KMS-11 (cell line): Measurements from ENCODE around the gene MAG.
A peak's percentile ranks its signal among the peaks of the same experiment; 100 is the strongest.

Experiments used
- H2AFZ ChIP-seq: fragments of 200-600 bp; sonication (generic); 2 replicates; pipeline ENCODE4 v1.6.1; 2016; ENCODE audit warnings: antibody characterized with exemption, mixed run types, low read depth
- H3K27ac ChIP-seq: fragments of 200-600 bp; sonication (generic); 2 replicates; pipeline ENCODE4 v1.6.1; 2016; ENCODE audit warnings: mild to moderate bottlenecking, mixed run types
- H3K27me3 ChIP-seq: fragments of 200-600 bp; sonication (generic); 2 replicates; pipeline ENCODE4 v1.6.1; 2017; ENCODE audit warnings: mild to moderate bottlenecking, low read depth, mixed run types, moderate library complexity; ENCODE audit not compliant: insufficient read depth
- H3K36me3 ChIP-seq: fragments of 200-600 bp; sonication (generic); 2 replicates; pipeline ENCODE4 v1.6.1; 2017; ENCODE audit warnings: mild to moderate bottlenecking, mixed run types; ENCODE audit not compliant: insufficient read depth
- H3K4me1 ChIP-seq: fragments of 200-600 bp; sonication (generic); 2 replicates; pipeline ENCODE4 v1.6.1; 2016; ENCODE audit warnings: mild to moderate bottlenecking, low read depth, mixed run types; ENCODE audit not compliant: poor library complexity, severe bottlenecking
- H3K4me2 ChIP-seq: fragments of 200-600 bp; sonication (generic); 2 replicates; pipeline ENCODE4 v1.7.0; 2016; ENCODE audit warnings: mild to moderate bottlenecking, mixed run types
- H3K4me3 ChIP-seq: fragments of 200-600 bp; sonication (generic); IDR thresholded peaks from 2 replicates; pipeline ENCODE4 v1.6.1; 2017; ENCODE audit warnings: low read depth, low read length, mixed read lengths; ENCODE audit not compliant: insufficient read depth
- H3K79me2 ChIP-seq: fragments of 200-600 bp; sonication (generic); 2 replicates; pipeline ENCODE4 v1.6.1; 2016; ENCODE audit warnings: low read depth, mixed run types; ENCODE audit not compliant: insufficient read depth
- H3K9ac ChIP-seq: fragments of 200-600 bp; sonication (generic); 2 replicates; pipeline ENCODE4 v1.6.1; 2016; ENCODE audit warnings: mild to moderate bottlenecking, mixed run types
- H4K20me1 ChIP-seq: fragments of 200-600 bp; sonication (generic); 2 replicates; pipeline ENCODE4 v1.6.1; 2016; ENCODE audit warnings: mild to moderate bottlenecking, mixed run types; ENCODE audit not compliant: insufficient read depth
- TF ChIP-seq, protein P1 (sequence below): fragments of 200-600 bp; sonication (generic); conservative IDR thresholded peaks from 2 replicates; pipeline ENCODE4 v1.6.1; 2017; ENCODE audit warnings: low read depth, mild to moderate bottlenecking, antibody characterized with exemption, low read length, moderate library complexity, mixed read lengths

Gene MAG

DNA sequence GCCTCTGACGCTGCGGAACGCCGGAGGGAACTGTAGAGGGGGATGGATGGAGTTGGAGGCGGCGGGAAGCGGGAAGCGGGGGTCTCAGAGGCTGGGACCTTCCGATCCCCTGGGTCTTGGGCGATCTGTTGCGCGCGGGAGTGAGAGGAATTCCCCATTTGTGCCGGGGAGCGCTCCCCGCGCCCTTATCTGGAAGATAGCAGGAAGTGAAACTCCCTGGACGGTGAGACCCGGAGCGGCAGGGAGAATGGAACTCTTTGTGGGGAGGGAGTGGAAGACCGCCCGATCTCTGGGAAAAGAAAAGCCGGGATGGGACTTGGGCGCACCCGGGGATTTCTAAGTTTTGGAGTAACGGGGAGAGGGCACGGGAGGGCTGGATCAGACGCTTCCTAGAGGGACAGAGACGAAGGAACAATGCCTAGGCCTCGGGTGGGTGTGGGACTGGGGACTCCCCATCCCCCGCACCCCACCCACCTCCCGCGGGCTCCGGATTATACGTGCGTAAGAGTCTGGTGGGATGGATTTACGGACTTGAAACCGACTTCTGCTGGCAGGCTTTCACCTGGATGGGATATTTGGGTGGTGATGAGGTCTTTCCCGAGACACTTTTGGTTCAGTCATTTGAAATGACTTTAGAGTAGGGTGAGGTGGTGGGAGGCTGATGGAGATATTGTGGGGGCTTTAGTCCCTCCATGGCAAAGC is 42.7 kb upstream of the MAG start:
- no peaks in the 10 kb centered on the region for H4K20me1 ChIP-seq
- H3K4me1 ChIP-seq = peaks cover 8% of the 10 kb centered on the region
- TF ChIP-seq, protein P1, sequence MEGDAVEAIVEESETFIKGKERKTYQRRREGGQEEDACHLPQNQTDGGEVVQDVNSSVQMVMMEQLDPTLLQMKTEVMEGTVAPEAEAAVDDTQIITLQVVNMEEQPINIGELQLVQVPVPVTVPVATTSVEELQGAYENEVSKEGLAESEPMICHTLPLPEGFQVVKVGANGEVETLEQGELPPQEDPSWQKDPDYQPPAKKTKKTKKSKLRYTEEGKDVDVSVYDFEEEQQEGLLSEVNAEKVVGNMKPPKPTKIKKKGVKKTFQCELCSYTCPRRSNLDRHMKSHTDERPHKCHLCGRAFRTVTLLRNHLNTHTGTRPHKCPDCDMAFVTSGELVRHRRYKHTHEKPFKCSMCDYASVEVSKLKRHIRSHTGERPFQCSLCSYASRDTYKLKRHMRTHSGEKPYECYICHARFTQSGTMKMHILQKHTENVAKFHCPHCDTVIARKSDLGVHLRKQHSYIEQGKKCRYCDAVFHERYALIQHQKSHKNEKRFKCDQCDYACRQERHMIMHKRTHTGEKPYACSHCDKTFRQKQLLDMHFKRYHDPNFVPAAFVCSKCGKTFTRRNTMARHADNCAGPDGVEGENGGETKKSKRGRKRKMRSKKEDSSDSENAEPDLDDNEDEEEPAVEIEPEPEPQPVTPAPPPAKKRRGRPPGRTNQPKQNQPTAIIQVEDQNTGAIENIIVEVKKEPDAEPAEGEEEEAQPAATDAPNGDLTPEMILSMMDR = no peak
- H3K4me2 ChIP-seq = no peak overlapping the region
- no peak overlapping the region for H3K4me3 ChIP-seq
- H3K79me2 ChIP-seq = no peaks in the 10 kb centered on the region
- no peak overlapping the region for H3K9ac ChIP-seq
- peaks cover 5% of the 10 kb centered on the region for H3K27me3 ChIP-seq
- H3K27ac ChIP-seq = no peak overlapping the region
- H3K36me3 ChIP-seq = no peaks in the 10 kb centered on the region
- H2AFZ ChIP-seq = peak overlapping the region; percentile 85; the same call in 1 of the 2 replicates

DNA sequence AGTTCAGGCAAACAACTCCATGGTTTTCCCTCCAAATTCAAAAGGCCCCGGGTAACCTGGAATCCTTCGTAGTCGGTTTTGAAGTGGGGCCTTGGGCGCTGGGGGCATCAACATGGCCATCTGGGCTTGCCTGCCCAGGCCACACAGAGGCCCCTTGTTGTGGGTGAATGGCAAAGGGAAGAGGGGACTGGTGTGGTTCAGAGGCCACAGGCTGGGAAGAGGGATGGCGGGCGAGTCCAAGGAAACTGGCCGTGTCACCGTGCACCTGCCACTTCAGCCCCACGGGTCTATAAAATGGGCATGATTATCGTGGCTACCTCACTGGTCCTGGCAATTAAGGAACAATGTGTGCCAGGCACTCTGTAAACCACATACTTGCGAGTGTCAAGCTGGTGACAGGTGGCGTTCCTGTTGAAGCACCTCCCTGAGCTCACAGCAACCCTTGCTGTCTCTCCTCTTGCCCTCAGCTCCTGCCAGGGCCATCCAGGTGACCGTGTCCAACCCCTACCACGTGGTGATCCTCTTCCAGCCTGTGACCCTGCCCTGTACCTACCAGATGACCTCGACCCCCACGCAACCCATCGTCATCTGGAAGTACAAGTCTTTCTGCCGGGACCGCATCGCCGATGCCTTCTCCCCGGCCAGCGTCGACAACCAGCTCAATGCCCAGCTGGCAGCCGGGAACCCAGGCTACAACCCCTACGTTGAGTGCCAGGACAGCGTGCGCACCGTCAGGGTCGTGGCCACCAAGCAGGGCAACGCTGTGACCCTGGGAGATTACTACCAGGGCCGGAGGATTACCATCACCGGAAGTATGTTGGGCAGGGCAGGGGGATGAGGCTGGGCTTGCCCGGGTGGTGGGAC is 41.9 kb upstream of the MAG start:
- Histone ChIP-seq H3K4me3 (no peak overlapping the region), H2AFZ (no peak overlapping the region), H3K27me3 (peaks cover 5% of the 10 kb centered on the region), H3K79me2 (no peaks in the 10 kb centered on the region), H3K4me2 (no peak overlapping the region), H3K9ac (no peak overlapping the region), H3K36me3 (no peaks in the 10 kb centered on the region), H3K4me1 (peaks cover 8% of the 10 kb centered on the region), H3K27ac (no peak overlapping the region), H4K20me1 (no peaks in the 10 kb centered on the region)
- TF ChIP-seq, protein P1 = no peak

DNA sequence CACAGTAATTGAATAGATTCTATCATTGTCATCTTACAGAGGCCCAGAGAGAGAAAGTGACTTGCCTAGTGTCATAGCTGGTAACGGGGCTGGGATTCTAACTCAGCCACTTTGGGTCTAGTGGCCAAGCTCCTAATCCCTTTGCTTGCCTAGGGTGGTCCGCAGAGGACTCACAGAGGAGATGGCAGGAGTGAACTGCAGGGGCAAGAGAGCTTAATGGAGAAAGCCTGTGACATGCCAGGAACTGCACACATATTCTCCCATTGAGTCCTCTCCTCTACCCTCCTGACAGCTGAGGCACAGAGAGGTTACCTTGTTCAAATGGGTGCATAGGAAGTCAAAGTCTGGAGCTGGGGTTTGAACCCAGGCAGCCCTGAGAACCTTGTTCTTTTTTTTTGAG is 40.5 kb upstream of the MAG start:
- Histone ChIP-seq H3K4me3 (no peak overlapping the region), H3K4me1 (peaks cover 8% of the 10 kb centered on the region), H3K79me2 (no peaks in the 10 kb centered on the region), H3K9ac (no peak overlapping the region), H2AFZ (no peak overlapping the region), H3K27ac (no peak overlapping the region), H3K36me3 (no peaks in the 10 kb centered on the region), H3K27me3 (peaks cover 4% of the 10 kb centered on the region), H4K20me1 (no peaks in the 10 kb centered on the region), H3K4me2 (no peak overlapping the region)
- TF ChIP-seq, protein P1 = no peak

DNA sequence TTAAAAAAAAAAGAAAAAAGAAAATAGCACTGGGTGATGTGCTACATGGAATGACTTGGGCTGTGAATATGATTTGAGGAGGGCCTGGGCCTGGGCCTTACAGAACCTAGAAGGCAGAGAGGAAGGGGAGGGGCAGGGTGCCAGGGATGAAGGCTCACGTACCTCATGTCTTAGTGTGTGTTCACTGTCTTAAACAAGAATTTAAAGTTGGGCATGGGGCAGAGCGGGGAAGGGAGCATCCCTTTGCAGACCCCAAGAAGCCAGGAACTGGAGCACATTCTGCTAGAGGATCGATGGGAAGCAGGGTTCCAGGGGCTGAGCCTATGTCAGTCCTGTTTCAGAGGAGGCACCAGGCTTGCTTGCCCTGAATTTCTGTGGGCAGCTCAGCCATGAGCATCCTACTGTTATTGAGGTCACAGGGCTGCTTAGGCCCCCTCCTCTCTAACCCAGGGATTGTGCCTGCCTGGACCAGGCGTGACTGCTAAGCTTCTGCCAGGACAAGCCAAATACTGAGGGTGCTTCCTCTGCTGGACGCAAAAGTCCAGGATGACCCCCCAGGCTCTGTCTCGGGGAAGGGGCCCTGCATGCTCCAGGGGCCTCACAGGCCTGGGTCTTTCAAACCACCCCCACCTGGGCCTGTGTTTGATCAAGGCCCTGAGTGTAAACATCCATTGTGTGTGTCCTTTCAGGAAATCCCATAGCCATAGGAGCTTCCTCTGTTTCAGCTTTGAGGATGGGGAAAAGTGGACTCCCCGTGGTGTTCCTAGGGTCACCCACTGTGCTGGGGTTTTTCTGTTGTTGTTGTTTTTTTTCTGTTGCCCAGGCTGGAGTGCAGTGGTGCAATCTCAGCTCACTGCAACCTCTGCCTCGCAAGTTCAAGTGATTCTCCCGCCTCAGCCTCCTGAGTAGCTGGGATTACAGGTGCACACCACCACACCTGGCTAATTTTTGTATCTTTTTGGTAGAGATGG is 38.4 kb upstream of the MAG start:
- no peaks in the 10 kb centered on the region for H3K36me3 ChIP-seq

More for the DNA sequence above, 38.4 kb upstream of the MAG start:
- no peaks in the 10 kb centered on the region for H4K20me1 ChIP-seq
- H3K4me1 ChIP-seq = no peaks in the 10 kb centered on the region
- H3K27me3 ChIP-seq = no peaks in the 10 kb centered on the region
- no peak overlapping the region for H3K4me2 ChIP-seq
- H3K79me2 ChIP-seq = no peaks in the 10 kb centered on the region
- TF ChIP-seq, protein P1 = no peak
- no peak overlapping the region for H2AFZ ChIP-seq
- H3K27ac ChIP-seq = no peak overlapping the region
- no peak overlapping the region for H3K4me3 ChIP-seq
- H3K9ac ChIP-seq = no peak overlapping the region
